Islet precursor cell (in vitro differentiated cells): ENCODE measurements around the gene TGM5.
"Not testable (repeated sequence)": the region's sequence is repeated elsewhere in the genome, so short reads cannot be mapped to it uniquely, and the experiment has no call there.

Source experiments
- DNase-seq: peaks from one replicate; pipeline ENCODE4 v3.0.0-alpha.2; 2018

TGM5 gene

GRCh38 chr15:43244092-43244491, 22.6 kb downstream of the TGM5 start:
- DNase-seq: no peak

DNA sequence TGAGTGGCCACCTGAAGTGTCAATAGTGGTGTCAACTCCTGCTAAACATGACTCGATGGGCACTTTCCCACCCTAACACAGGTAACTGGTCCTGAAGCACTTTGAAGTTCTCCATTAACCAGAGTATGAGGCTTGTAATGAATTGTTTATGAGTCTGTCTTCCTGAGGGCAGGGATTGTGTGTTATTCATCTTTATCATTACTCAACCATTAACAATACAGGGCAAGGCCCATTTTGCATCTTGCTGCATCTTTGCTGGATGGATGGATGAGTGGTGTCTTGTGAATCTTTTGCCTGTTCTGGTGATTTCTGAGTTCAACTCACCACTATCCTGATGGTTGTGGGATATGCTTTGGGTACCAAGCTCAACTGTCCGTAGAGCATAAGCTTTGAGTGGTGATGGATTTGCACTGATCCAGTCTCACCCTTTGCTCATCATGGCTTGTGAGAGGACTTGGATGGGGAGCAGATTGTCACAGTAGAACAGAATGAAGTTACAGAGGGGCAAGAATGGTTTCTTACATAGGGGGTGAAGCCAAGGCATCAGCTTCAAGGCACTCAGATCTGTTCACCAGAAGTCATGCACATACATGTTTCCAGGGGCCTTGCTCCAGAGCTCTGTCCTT, 23.6 kb downstream of the TGM5 start:
- no peak for DNase-seq

DNA sequence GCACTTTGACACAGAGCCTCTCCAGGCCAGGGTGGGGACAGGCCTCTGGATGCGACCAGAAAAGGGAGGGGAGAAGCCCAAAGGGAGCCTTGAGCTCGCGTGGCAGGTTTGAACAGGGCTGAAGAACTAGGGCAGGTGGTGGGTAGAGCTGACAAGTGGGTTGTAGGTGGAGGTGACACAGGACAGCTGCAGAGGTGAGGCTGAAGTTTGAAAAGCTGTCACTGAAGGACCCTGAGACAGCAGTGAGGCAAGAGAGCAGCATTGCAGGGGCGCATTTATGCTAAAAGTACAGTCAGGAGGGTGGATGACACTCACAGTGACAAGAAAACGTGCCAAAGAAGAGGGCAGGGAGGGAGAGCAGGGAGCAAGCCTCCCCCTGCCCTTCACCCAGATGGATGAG, 24.1 kb downstream of the TGM5 start:
- DNase-seq: no peak

- no peak for DNase-seq
These were observed 25.6 kb downstream of the TGM5 start for GRCh38 chr15:43241100-43241499.

- no peak for DNase-seq
These were observed 26.8 kb downstream of the TGM5 start for GRCh38 chr15:43239732-43240491.

GRCh38 chr15:43238671-43239131, 28.0 kb downstream of the TGM5 start:
- DNase-seq: peak; percentile 55

GRCh38 chr15:43237842-43238470, 28.8 kb downstream of the TGM5 start:
- no peak for DNase-seq

DNA sequence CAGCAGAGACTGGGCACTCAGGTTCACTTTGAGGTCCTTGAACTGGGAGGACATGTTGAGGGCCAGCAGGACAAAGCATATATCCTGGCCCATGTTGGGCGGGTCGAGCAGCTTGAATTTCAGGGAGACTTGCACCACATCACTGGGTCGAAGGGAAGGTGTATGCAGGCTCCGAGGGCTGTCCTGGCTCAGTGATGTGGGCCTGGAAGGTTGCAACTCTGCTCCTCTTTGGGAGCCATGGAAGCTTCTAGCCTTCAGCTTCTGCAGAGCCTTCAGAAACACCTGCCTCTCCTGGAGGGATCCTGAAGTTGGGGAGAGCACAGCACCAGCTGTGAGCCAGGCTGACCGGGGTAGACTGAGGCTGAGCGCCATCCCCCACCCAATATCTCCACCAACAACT, 31.2 kb downstream of the TGM5 start:
- no peak for DNase-seq

GRCh38 chr15:43232289-43232874, 34.3 kb downstream of the TGM5 start:
- no peak for DNase-seq

DNA sequence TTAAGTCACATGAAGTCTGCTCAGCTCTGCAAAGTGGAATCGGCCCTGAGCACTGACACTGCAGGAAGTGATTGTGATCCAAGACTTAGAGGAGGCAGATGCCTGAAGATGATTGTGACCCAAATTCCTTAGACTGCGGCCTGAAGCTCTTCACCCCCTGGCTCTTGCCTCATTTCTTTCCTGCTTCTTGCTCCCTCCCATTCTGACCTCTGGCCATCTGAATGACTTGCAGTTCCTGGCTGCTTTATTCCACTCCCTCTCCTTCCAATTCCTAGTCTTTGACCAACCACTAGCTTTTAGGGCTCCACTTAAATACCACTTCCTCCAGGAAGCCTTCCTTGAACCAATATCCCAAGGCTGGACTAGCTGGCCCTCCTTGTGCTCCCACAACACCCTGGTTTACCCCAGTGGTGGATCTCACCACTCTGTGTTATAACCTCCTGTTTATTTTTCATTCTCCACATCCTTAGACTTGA, 36.0 kb downstream of the TGM5 start:
- peak; percentile 77 for DNase-seq

DNA sequence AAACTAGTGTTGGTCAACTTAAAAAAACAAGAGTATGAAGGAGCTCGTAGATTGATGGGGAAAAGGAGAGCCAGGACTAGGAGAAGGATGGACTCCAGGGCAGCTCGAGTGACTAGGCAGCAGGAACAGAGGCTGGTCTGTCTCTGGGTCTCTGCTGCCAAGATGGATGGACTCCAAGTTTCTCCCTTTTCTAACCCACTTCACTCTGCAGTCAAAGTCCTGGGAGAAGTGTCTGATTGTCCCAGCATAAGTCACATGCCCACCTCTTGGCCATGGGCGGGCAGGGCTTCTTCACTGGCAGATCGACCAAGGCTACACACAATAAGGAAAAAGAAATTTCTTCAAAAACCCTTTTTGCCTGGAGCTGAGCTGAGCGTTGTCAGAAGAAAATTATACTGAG, 36.8 kb downstream of the TGM5 start:
- no peak for DNase-seq

DNA sequence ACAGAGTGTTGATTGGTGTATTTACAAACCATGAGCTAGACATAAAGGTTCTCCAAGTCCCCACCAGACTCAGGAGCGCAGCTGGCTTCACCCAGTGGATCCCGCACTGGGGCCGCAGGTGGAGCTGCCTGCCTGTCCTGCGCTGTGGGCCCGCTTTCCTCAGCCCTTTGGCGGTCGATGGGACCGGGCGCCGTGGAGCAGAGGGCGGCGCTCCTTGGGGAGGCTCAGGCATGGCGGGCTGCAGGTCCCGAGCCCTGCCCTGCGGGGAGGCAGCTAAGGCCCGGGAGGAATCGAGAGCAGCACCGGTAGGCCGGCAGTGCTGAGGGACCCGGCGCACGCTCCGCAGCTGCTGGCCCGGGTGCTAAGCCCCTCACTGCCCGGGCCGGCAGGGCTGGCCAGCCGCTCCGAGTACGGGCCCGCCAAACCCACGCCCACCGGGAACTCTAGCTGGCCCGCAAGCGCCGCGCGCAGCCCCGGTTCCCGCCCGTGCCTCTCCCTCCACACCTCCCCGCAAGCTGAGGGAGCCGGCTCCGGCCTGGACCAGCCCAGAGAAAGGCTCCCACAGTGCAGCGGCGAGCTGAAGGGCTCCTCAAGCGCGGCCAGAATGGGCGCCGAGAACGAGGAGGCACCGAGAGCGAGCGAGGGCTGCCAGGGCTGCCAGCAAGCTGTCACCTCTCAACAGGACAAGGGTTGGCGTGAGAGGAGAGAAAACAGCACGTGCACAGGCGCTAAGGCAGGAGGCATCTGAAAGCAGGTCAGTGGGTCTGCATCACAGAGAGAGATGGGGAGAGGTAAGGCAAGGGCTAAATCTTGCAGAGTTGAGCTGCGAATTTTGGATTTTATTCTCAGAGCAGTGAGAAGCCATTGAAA, 40.1 kb downstream of the TGM5 start:
- no peak for DNase-seq

DNA sequence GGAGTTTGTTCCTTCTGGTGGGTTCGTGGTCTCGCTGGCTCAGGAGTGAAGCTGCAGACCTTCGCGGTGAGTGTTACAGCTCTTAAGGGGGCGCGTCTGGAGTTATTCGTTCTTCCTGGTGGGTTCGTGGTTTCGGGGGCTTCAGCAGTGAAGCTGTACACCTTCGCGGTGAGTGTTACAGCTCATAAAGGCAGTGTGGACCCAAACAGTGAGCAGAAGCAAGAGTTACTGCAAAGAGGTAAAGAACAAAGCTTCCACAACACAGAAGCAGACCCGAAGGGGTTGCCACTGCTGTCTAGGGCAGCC, 40.8 kb downstream of the TGM5 start:
- not testable (repeated sequence) for DNase-seq

DNA sequence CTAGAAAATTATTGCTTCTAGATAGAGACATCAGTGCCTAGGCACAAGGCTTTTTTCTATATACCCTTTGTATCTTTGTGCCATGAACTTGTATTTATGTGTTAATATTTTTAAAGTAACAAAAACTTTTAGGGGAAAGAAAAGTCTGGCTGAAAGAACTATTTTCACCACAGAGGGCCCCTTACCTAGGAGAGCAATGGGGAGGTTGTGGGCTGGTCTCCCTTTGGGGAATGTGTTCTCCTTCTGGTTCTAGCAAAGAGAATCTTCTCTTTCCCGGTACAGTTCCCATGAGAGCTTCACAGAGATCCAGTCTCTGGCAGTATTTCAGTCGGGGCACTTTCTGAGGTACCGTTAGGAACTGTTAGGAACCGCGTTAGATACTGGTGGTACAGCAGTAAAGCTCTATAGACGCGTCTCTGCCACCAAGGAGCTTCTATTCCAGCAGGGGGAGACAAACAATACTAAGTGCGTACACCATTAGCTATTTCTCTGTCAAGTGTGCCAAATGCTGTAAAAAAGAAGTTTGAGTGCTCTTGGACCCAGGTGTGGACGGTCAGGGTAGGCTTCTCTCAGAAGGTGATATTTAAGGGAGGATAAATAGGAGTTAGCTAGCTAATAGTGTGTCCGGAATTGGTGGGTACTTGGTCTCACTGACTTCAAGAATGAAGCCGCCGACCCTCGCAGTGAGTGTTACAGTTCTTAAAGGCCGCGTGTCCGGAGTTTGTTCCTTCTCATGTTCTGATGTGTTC, 41.4 kb downstream of the TGM5 start:
- peak; percentile 68 for DNase-seq

GRCh38 chr15:43221422-43221821, 45.3 kb downstream of the TGM5 start:
- no peak for DNase-seq

- no peak for DNase-seq
These were observed 45.7 kb downstream of the TGM5 start, which contains the start of gene EPB42 for GRCh38 chr15:43220991-43221403. Gene EPB42, minus strand, starts transcription at chr15:43221018. Its CDS starts 193 bp downstream, at chr15:43220825.

- no peak for DNase-seq
These were observed 46.5 kb downstream of the TGM5 start for GRCh38 chr15:43219929-43220928.

GRCh38 chr15:43218908-43219706, 47.6 kb downstream of the TGM5 start:
- peak; percentile 81 for DNase-seq

GRCh38 chr15:43215961-43216360, 50.8 kb downstream of the TGM5 start:
- DNase-seq: peak; percentile 43
